Ovary (tissue), 3 donors: ENCODE data around the gene ZFP92.

Experiments used
- CTCF ChIP-seq, 3 donors: fragments of 450-650 bp in 2 of 3; fragments of 200-600 bp in 1 of 3; IDR thresholded peaks; one replicate each; pipeline versions ENCODE4 v1.5.1 to v1.8.0; 2016 to 2022; ENCODE audit warnings: antibody characterized with exemption in 3 of 3, mild to moderate bottlenecking in 1 of 3
- EP300 ChIP-seq: sonication (generic); formaldehyde crosslinking; IDR thresholded peaks from one replicate; pipeline ENCODE4 v1.6.1; 2017; ENCODE audit warnings: antibody characterized with exemption
- POLR2A ChIP-seq: fragments of 450-650 bp; IDR thresholded peaks from one replicate; pipeline ENCODE4 v1.6.1; 2017; ENCODE audit warnings: antibody characterized with exemption, mild to moderate bottlenecking, moderate library complexity
- donor health status: DM: no; HTN: no; CAD: no.

- TF ChIP-seq CTCF (IDR thresholded peaks at IDR 0.05): no peak
- no peak for TF ChIP-seq EP300
- TF ChIP-seq POLR2A: no peak
Observed at GRCh38 chrX:153420851-153421599, 9.8 kb downstream of the ZFP92 start.
